Kidney (tissue), 22 donors: ENCODE results near the gene ANKRD35. TPM values are rescaled to one million over a fixed set of nuclear protein-coding genes. Genes with fewer than 3 reads are reported as not detected.
"Not testable (repeated sequence)": the region's sequence is repeated elsewhere in the genome, so short reads cannot be mapped to it uniquely, and the experiment has no call there.

ENCODE experiments used
- DNase-seq, 5 donors: peaks; one replicate each; pipeline ENCODE4 v3.0.0-alpha.2; 2013 to 2020
- FAIRE-seq: peaks from 2 replicates; lab custom pipeline; 2012; peaks lifted over from hg19 to GRCh38; lab: Jason Lieb, UNC
- H3K27ac ChIP-seq, 2 donors: one replicate each; pipeline ENCODE4 v1.7.0; 2013; ENCODE audit warnings: low read depth in 2 of 2, low read length in 2 of 2, inconsistent platforms in 1 of 2
- H3K27me3 ChIP-seq: one replicate; pipeline ENCODE4 v1.7.1; 2013; ENCODE audit warnings: low read length, inconsistent platforms; ENCODE audit not compliant: control insufficient read depth, insufficient read depth
- H3K36me3 ChIP-seq, 3 donors: one replicate each; pipeline versions ENCODE4 v1.7.0 to v1.7.1; 2013; ENCODE audit warnings: low read length in 3 of 3, control low read depth in 1 of 3, inconsistent platforms in 1 of 3; ENCODE audit not compliant: insufficient read depth in 3 of 3, control insufficient read depth in 2 of 3
- H3K4me1 ChIP-seq, 3 donors: one replicate each; pipeline versions ENCODE4 v1.7.0 to v1.7.1; 2013; ENCODE audit warnings: low read length in 3 of 3, inconsistent platforms in 1 of 3, low read depth in 1 of 3; ENCODE audit not compliant: control insufficient read depth in 2 of 3, insufficient read depth in 2 of 3
- H3K4me3 ChIP-seq, 3 donors: one replicate each; pipeline versions ENCODE4 v1.7.0 to v1.8.1; 2013; ENCODE audit warnings: low read length in 3 of 3, control low read depth in 1 of 3, inconsistent platforms in 1 of 3
- H3K9ac ChIP-seq, 3 donors: one replicate each; pipeline versions ENCODE4 v1.7.0 to v1.7.1; 2013; ENCODE audit warnings: low read length in 3 of 3, control low read depth in 1 of 3, inconsistent platforms in 1 of 3
- H3K9me3 ChIP-seq, 3 donors: one replicate each; pipeline versions ENCODE4 v1.7.0 to v1.7.1; 2013; ENCODE audit warnings: low read length in 3 of 3, control low read depth in 1 of 3, inconsistent platforms in 1 of 3; ENCODE audit not compliant: control insufficient read depth in 2 of 3, insufficient read depth in 1 of 3
- intact Hi-C: fragments of 100-400 bp; cut with DNase I; formaldehyde crosslinking; loops from one replicate; pipeline ENCODE4 v1.11.1; 2022
- long read RNA-seq, 10 donors: library from polyadenylated mRNA in 1 of 10; unstranded in 1 of 10; transcript quantifications; one replicate each; pipeline ENCODE4 v2.0.0 and lab custom pipeline, GENCODE V29; 2021 to 2026
- polyA plus RNA-seq: library from polyadenylated mRNA; stranded (reverse); fragments of 350-450 nt; fragmentation: Illumina TruSeq; extraction: RNeasy Lipid Tissue Mini Kit (QIAGEN cat#74804); gene quantifications from one replicate; pipeline ENCODE4 v1.2.3, GENCODE V29; 2014; ENCODE audit warnings: low read depth, low replicate concordance; ENCODE audit not compliant: insufficient read depth
- total RNA-seq: library from RNA; stranded (reverse); fragmentation: NEBNext Ultra II Directional; extraction: Animal tissue kit (Norgen Biotek cat#: 25700); gene quantifications from one replicate; pipeline ENCODE4 v1.2.1, GENCODE V29; 2021
- TF ChIP-seq, protein P1 (sequence below): IDR thresholded peaks from 3 replicates; pipeline ENCODE4 v1.5.1; 2012; ENCODE audit warnings: mild to moderate bottlenecking, moderate library complexity, borderline replicate concordance; ENCODE audit not compliant: insufficient read depth; ENCODE audit errors: extremely low read depth
- donor health status: control.
- donor health status: control.
- donor health status: control.
- donor health status: control.
- donor health status: control.
- donor health status: DM: yes; HTN: yes; CAD: no.
- donor health status: Normal renal cell carcinoma (clear cell type).

ANKRD35 gene, protein sequence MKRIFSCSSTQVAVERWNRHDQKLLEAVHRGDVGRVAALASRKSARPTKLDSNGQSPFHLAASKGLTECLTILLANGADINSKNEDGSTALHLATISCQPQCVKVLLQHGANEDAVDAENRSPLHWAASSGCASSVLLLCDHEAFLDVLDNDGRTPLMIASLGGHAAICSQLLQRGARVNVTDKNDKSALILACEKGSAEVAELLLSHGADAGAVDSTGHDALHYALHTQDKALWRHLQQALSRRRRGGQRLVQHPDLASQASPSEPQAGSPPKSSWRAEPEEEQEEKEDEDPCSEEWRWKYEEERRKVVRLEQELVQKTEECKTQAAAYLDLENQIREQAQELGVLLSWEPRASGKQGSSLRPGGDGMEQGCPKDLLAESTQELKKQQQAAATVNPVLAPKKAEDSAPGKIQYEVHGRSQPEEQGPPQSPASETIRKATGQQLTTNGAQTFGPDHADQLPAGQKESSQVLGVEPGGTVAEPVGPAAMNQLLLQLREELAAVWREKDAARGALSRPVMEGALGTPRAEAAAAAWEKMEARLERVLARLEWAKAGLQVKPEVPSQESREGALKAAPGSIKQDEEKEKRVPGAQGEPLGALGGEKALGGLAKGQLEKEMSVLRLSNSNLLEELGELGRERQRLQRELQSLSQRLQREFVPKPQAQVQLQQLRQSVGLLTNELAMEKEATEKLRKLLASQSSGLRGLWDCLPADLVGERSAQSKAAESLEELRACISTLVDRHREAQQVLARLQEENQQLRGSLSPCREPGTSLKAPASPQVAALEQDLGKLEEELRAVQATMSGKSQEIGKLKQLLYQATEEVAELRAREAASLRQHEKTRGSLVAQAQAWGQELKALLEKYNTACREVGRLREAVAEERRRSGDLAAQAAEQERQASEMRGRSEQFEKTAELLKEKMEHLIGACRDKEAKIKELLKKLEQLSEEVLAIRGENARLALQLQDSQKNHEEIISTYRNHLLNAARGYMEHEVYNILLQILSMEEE
- total RNA-seq (1.2 TPM), polyA plus RNA-seq (0.71 TPM)
- long read RNA-seq, donor 1, partial matches to known transcripts: 7 of 7 reads
- long read RNA-seq, donor 1, other reads (novel, unspliced or antisense): 0 of 7 reads
- long read RNA-seq, donor 2, partial matches to known transcripts: 5 of 5 reads
- long read RNA-seq, donor 2, other reads (novel, unspliced or antisense): 0 of 5 reads
- long read RNA-seq, donor 3: 0 reads
- long read RNA-seq, donor 4: 0 reads
- long read RNA-seq, donor 5: 0 reads
- long read RNA-seq, donor 6: 0 reads
- long read RNA-seq, donor 7, partial matches to known transcripts: 2 of 3 reads
- long read RNA-seq, donor 7, other reads (novel, unspliced or antisense): 0 of 3 reads
- long read RNA-seq, donor 8: 0 reads
- long read RNA-seq, donor 9, partial matches to known transcripts: 6 of 6 reads
- long read RNA-seq, donor 9, other reads (novel, unspliced or antisense): 0 of 6 reads
- long read RNA-seq, donor 10: 0 reads

- peak within 1 kb of the TSS in 2 of 3 donors; percentile 15 to 36 for H3K9ac ChIP-seq
- H3K4me1 ChIP-seq: peaks cover 0 to 7% (median 0%) of the 10 kb centered on the region in 3 donors
- intact Hi-C loops: no loop called here
- no peaks in the 10 kb centered on the region for H3K27me3 ChIP-seq
- DNase-seq: peak; percentile 84 to 94 (median 89)
- no peaks in the 10 kb centered on the region for H3K9me3 ChIP-seq
- no peaks in the 10 kb centered on the region for H3K36me3 ChIP-seq
- H3K4me3 ChIP-seq: peak within 1 kb of the TSS; percentile 57 to 76 (median 75)
- FAIRE-seq: no peak
- no peak within 1 kb of the TSS for H3K27ac ChIP-seq
- TF ChIP-seq, protein P1, sequence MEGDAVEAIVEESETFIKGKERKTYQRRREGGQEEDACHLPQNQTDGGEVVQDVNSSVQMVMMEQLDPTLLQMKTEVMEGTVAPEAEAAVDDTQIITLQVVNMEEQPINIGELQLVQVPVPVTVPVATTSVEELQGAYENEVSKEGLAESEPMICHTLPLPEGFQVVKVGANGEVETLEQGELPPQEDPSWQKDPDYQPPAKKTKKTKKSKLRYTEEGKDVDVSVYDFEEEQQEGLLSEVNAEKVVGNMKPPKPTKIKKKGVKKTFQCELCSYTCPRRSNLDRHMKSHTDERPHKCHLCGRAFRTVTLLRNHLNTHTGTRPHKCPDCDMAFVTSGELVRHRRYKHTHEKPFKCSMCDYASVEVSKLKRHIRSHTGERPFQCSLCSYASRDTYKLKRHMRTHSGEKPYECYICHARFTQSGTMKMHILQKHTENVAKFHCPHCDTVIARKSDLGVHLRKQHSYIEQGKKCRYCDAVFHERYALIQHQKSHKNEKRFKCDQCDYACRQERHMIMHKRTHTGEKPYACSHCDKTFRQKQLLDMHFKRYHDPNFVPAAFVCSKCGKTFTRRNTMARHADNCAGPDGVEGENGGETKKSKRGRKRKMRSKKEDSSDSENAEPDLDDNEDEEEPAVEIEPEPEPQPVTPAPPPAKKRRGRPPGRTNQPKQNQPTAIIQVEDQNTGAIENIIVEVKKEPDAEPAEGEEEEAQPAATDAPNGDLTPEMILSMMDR: no peak
These were observed at the start of gene ANKRD35 for GRCh38 chr1:145885738-145886287. TSS of gene ANKRD35 (minus strand) at chr1:145885866. CDS start at chr1:145885758, 108 bp downstream.

DNA sequence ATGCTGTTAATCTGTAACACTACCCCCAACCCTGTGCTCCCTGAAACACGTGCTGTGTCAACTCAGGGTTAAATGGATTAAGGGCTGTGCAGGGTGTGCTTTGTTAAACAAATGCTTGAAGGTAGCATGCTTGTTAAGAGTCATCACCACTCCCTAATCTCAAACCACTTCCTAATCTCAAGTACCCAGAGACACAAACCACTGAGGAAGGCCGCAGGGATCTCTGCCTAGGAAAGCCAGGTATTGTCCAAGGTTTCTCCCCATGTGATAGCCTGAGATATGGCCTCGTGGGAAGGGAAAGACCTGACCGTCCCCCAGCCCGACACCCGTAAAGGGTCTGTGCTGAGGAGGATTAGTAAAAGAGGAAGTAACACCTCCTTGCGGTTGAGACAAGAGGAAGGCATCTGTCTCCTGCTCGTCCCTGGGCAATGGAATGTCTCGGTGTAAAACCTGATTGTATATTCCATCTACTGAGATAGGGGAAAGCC is 46.9 kb upstream of the ANKRD35 start:
- H3K4me1 ChIP-seq, H3K27me3 ChIP-seq, H3K36me3 ChIP-seq, DNase-seq, FAIRE-seq, H3K9me3 ChIP-seq, intact Hi-C loops, H3K27ac ChIP-seq, H3K9ac ChIP-seq, H3K4me3 ChIP-seq: not testable (repeated sequence)

- intact Hi-C loops: no loop called here
- H3K4me3 ChIP-seq: peak overlapping the region; percentile 82 to 94 (median 93)
- FAIRE-seq (no peak), DNase-seq (peak in 2 of 5 donors; percentile 15 to 53)
- no peaks in the 10 kb centered on the region for H3K27me3 ChIP-seq
- H3K4me1 ChIP-seq: peaks cover 3 to 6% (median 6%) of the 10 kb centered on the region in 3 donors
- H3K36me3 ChIP-seq: peaks cover 3 to 6% (median 4%) of the 10 kb centered on the region in 3 donors
- H3K9me3 ChIP-seq: no peaks in the 10 kb centered on the region
- H3K9ac ChIP-seq: peak overlapping the region; percentile 95 to 99 (median 95)
- TF ChIP-seq, protein P1: no peak
- H3K27ac ChIP-seq: peak overlapping the region; percentile 96 to 99
These were observed 42.4 kb upstream of the ANKRD35 start for GRCh38 chr1:145927916-145928643.
